HEK293 (cell line): Measurements from ENCODE around the gene SAMD14.

Source experiments
- KLF10 ChIP-seq: fragments of 450-650 bp; IDR thresholded peaks from 2 replicates; pipeline ENCODE4 v1.5.1; 2018; ENCODE audit warnings: missing biosample characterization, mild to moderate bottlenecking, missing genetic modification characterization
- OVOL3 ChIP-seq: fragments of 450-650 bp; formaldehyde crosslinking; IDR thresholded peaks from 2 replicates; pipeline ENCODE4 v1.5.1; 2016; ENCODE audit warnings: missing biosample characterization, missing genetic modification characterization
- ZFP37 ChIP-seq: fragments of 450-650 bp; formaldehyde crosslinking; IDR thresholded peaks from 2 replicates; pipeline ENCODE4 v1.5.1; 2016; ENCODE audit warnings: missing biosample characterization, missing genetic modification characterization
- ZIC2 ChIP-seq: fragments of 450-650 bp; formaldehyde crosslinking; IDR thresholded peaks from 2 replicates; pipeline ENCODE4 v1.5.1; 2016; ENCODE audit warnings: missing biosample characterization, missing genetic modification characterization
- ZNF138 ChIP-seq: fragments of 450-650 bp; formaldehyde crosslinking; IDR thresholded peaks from 2 replicates; pipeline ENCODE4 v1.5.1; 2016; ENCODE audit warnings: missing biosample characterization, missing genetic modification characterization, borderline replicate concordance
- TF ChIP-seq, protein P1 (sequence below): fragments of 450-650 bp; formaldehyde crosslinking; IDR thresholded peaks from 2 replicates; pipeline ENCODE4 v1.5.1; 2016; ENCODE audit warnings: missing biosample characterization, missing genetic modification characterization
- TF ChIP-seq, protein P2 (sequence below): fragments of 450-650 bp; formaldehyde crosslinking; IDR thresholded peaks from 2 replicates; pipeline ENCODE4 v1.5.1; 2016; ENCODE audit warnings: missing biosample characterization, missing genetic modification characterization
- TF ChIP-seq, protein P3 (sequence below): fragments of 450-650 bp; formaldehyde crosslinking; IDR thresholded peaks from 2 replicates; pipeline ENCODE4 v1.5.1; 2016; ENCODE audit warnings: missing biosample characterization, missing genetic modification characterization
- TF ChIP-seq, protein P4 (sequence below): fragments of 450-650 bp; formaldehyde crosslinking; IDR thresholded peaks from 2 replicates; pipeline ENCODE4 v1.5.1; 2016; ENCODE audit warnings: missing biosample characterization, missing genetic modification characterization, borderline replicate concordance

SAMD14 gene

DNA sequence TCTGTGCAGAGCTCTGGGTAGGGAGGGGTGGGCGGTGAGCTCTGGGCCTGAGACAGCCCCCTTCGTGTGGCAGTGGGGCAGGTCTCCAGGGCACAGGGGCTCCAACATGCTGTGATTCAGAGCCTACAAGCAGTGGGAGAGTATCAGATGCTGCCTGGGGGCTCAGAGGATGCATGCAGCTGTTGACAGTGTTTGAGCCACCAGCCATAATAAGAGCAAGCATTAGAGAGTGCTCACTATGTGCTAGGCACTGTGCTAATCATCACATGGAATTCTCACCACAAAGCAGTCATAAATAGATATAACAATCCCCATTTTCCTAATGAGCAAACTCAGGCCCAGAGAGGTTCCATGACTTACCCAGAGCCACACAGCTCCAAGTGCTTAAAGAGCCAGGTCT, 26.7 kb downstream of the SAMD14 start (continued):
- TF ChIP-seq, protein P1, sequence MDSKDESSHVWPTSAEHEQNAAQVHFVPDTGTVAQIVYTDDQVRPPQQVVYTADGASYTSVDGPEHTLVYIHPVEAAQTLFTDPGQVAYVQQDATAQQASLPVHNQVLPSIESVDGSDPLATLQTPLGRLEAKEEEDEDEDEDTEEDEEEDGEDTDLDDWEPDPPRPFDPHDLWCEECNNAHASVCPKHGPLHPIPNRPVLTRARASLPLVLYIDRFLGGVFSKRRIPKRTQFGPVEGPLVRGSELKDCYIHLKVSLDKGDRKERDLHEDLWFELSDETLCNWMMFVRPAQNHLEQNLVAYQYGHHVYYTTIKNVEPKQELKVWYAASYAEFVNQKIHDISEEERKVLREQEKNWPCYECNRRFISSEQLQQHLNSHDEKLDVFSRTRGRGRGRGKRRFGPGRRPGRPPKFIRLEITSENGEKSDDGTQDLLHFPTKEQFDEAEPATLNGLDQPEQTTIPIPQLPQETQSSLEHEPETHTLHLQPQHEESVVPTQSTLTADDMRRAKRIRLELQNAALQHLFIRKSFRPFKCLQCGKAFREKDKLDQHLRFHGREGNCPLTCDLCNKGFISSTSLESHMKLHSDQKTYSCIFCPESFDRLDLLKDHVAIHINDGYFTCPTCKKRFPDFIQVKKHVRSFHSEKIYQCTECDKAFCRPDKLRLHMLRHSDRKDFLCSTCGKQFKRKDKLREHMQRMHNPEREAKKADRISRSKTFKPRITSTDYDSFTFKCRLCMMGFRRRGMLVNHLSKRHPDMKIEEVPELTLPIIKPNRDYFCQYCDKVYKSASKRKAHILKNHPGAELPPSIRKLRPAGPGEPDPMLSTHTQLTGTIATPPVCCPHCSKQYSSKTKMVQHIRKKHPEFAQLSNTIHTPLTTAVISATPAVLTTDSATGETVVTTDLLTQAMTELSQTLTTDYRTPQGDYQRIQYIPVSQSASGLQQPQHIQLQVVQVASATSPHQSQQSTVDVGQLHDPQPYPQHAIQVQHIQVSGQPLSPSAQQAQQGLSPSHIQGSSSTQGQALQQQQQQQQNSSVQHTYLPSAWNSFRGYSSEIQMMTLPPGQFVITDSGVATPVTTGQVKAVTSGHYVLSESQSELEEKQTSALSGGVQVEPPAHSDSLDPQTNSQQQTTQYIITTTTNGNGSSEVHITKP (tag by site-specific recombination), result no peak
- TF ChIP-seq ZFP37 (tag by site-specific recombination) (no peak), ZIC2 (tag by site-specific recombination) (no peak), KLF10 (tag by site-specific recombination) (no peak), ZNF138 (tag by site-specific recombination) (no peak), OVOL3 (tag by site-specific recombination) (no peak)
- TF ChIP-seq, protein P2, sequence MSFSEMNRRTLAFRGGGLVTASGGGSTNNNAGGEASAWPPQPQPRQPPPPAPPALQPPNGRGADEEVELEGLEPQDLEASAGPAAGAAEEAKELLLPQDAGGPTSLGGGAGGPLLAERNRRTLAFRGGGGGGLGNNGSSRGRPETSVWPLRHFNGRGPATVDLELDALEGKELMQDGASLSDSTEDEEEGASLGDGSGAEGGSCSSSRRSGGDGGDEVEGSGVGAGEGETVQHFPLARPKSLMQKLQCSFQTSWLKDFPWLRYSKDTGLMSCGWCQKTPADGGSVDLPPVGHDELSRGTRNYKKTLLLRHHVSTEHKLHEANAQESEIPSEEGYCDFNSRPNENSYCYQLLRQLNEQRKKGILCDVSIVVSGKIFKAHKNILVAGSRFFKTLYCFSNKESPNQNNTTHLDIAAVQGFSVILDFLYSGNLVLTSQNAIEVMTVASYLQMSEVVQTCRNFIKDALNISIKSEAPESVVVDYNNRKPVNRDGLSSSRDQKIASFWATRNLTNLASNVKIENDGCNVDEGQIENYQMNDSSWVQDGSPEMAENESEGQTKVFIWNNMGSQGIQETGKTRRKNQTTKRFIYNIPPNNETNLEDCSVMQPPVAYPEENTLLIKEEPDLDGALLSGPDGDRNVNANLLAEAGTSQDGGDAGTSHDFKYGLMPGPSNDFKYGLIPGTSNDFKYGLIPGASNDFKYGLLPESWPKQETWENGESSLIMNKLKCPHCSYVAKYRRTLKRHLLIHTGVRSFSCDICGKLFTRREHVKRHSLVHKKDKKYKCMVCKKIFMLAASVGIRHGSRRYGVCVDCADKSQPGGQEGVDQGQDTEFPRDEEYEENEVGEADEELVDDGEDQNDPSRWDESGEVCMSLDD (tag by site-specific recombination), result no peak
- TF ChIP-seq, protein P3, sequence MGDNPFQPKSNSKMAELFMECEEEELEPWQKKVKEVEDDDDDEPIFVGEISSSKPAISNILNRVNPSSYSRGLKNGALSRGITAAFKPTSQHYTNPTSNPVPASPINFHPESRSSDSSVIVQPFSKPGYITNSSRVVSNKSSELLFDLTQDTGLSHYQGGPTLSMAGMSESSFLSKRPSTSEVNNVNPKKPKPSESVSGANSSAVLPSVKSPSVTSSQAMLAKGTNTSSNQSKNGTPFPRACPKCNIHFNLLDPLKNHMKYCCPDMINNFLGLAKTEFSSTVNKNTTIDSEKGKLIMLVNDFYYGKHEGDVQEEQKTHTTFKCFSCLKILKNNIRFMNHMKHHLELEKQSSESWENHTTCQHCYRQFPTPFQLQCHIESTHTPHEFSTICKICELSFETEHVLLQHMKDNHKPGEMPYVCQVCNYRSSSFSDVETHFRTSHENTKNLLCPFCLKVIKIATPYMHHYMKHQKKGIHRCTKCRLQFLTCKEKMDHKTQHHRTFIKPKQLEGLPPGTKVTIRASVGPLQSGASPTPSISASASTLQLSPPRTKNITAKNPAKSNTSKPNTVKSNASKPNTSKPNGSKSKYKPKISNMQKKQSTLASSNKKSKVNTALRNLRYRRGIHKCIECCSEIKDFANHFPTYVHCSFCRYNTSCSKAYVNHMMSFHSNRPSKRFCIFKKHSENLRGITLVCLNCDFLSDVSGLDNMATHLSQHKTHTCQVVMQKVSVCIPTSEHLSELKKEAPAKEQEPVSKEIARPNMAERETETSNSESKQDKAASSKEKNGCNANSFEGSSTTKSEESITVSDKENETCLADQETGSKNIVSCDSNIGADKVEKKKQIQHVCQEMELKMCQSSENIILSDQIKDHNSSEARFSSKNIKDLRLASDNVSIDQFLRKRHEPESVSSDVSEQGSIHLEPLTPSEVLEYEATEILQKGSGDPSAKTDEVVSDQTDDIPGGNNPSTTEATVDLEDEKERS, result no peak
- TF ChIP-seq, protein P4, sequence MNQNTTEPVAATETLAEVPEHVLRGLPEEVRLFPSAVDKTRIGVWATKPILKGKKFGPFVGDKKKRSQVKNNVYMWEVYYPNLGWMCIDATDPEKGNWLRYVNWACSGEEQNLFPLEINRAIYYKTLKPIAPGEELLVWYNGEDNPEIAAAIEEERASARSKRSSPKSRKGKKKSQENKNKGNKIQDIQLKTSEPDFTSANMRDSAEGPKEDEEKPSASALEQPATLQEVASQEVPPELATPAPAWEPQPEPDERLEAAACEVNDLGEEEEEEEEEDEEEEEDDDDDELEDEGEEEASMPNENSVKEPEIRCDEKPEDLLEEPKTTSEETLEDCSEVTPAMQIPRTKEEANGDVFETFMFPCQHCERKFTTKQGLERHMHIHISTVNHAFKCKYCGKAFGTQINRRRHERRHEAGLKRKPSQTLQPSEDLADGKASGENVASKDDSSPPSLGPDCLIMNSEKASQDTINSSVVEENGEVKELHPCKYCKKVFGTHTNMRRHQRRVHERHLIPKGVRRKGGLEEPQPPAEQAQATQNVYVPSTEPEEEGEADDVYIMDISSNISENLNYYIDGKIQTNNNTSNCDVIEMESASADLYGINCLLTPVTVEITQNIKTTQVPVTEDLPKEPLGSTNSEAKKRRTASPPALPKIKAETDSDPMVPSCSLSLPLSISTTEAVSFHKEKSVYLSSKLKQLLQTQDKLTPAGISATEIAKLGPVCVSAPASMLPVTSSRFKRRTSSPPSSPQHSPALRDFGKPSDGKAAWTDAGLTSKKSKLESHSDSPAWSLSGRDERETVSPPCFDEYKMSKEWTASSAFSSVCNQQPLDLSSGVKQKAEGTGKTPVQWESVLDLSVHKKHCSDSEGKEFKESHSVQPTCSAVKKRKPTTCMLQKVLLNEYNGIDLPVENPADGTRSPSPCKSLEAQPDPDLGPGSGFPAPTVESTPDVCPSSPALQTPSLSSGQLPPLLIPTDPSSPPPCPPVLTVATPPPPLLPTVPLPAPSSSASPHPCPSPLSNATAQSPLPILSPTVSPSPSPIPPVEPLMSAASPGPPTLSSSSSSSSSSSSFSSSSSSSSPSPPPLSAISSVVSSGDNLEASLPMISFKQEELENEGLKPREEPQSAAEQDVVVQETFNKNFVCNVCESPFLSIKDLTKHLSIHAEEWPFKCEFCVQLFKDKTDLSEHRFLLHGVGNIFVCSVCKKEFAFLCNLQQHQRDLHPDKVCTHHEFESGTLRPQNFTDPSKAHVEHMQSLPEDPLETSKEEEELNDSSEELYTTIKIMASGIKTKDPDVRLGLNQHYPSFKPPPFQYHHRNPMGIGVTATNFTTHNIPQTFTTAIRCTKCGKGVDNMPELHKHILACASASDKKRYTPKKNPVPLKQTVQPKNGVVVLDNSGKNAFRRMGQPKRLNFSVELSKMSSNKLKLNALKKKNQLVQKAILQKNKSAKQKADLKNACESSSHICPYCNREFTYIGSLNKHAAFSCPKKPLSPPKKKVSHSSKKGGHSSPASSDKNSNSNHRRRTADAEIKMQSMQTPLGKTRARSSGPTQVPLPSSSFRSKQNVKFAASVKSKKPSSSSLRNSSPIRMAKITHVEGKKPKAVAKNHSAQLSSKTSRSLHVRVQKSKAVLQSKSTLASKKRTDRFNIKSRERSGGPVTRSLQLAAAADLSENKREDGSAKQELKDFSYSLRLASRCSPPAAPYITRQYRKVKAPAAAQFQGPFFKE (tag by site-specific recombination), result no peak
